DMS 273 treated with DMSO at 0.1 percent for 48 hours (cell line): ENCODE results near the gene MBD3L2B.
"Not testable (repeated sequence)": the region's sequence is repeated elsewhere in the genome, so short reads cannot be mapped to it uniquely, and the experiment has no call there.

Source experiments
- DNase-seq: peaks from one replicate; lab custom pipeline; 2025; lab: John Stamatoyannopoulos, UW

The MBD3L2B gene

GRCh38 chr19:7021331-7021730 is at the start of gene MBD3L2B:
Gene MBD3L2B, minus strand, starts transcription at chr19:7021431. Its CDS starts 34 bp downstream, at chr19:7021397.
- not testable (repeated sequence) for DNase-seq

GRCh38 chr19:7069904-7070226 is 48.6 kb upstream of the MBD3L2B start:
- no peak for DNase-seq

- peak; percentile 88 for DNase-seq
These were observed 48.0 kb upstream of the MBD3L2B start, which contains the start of gene ZNF557 for GRCh38 chr19:7069042-7069903. Gene ZNF557, plus strand, starts transcription at chr19:7069703. Its CDS starts 5,372 bp downstream, at chr19:7075075.

DNA sequence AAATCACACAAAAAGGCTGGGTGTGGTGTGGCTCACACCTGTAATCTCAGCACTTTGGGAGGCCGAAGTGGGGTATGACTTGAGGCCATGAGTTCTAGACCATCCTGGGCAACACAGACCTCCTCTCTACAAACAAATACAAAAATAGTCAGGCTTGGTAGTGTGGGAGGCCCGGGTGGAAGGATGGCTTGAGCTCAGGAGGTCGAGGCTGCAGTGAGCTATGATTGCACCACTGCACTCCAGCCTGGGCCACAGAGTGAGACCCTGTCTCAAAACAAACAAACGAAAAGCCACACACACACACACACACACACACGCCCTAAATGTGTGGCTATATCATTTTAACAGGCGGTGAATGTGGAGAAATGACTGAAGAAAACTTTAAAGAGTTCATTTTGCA is 47.4 kb upstream of the MBD3L2B start:
- no peak for DNase-seq

DNA sequence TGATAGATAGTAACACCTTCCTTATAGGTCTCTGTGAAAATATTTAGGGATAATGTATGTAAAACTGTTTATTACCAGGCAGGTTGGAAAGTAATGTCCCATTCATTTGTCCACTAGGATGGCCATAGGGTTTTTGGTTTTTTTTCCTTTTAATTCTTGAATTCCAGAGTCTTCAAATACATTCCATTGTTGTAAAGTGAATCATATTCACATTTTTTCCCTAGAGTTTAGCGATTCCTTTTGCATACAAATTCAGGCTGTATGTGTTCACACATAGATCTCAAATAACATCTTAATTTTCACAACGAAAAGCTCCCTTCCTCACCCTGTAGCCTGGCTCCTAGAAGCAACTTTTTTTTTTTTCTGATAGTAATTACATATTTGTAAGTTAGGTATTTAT is 46.5 kb upstream of the MBD3L2B start:
- no peak for DNase-seq

GRCh38 chr19:7067122-7067521 is 45.9 kb upstream of the MBD3L2B start:
- peak; percentile 33 for DNase-seq

DNA sequence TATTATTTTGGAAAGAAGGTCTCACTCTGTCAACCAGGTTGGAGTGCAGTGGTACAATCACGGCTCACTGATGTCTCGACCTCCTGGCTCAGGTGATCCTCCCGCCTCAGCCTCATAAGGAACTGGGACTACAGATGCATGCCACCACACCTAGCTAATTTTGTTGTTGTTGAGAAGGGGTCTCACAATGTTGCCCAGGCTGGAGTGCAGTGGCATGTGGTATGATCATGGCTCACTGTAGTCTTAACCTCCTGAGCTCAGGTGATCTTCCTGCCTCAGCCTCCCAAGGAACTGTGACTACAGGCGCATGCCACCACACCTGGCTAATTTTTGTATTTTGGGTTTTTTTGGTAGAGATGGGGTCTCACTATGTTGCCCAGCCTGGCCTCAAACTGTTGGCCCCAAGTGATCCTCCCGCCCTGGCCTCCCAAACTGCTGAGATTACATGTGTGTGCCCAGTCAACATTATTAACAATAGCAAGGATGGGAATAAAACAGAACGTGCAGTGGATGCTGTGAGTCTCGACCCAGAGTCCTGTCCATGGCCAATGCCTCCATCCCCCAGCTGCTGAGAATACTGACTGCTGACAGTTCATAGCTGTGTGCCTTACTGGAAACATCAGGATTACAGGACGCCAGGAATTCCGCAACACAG is 42.7 kb upstream of the MBD3L2B start:
- no peak for DNase-seq

DNA sequence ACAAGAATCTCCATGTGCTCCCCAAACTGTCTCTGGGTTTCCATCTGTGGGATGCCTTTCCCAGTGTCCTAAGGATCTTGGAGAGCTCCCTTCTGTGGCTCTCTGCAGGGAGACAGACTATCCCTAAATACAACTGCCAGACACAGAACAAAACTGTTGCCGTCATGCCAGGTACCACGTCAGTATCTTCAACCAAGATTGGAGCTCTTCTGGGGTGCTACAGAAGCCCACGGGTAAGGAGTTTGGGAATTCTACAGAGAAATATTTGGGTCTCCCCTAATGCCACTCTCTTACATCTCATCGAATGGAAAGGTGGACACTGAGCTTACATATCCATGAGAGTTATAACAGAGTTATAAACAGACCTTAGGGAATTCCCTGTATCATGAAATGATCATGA is 42.1 kb upstream of the MBD3L2B start:
- no peak for DNase-seq

- not testable (repeated sequence) for DNase-seq
These were observed 38.7 kb upstream of the MBD3L2B start for GRCh38 chr19:7059977-7060376.

DNA sequence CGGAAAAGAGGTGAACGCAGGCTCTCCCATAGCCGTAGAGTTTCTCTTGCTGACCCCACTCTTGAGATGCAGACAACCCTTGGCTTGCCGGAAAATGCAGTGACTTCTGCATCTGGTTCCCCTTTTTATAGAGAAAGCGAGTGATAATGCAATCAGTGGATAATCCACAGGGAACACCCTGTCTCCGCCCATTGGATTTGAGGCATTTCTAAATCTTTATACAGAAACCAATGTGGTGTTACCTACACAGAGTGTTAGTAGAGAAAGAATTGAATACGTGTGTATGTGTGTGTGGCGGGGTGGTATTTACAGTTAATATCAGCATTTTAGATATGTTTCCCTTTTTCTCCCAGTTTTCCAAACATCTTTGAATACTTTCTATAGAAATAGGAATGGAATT is 37.3 kb upstream of the MBD3L2B start, which contains the start of gene MBD3L3:
Gene MBD3L3 (minus strand): TSS at position 101 of the 400 bp plus-strand sequence. CDS start 71 bp downstream, at position 30.
- DNase-seq, result not testable (repeated sequence)

- not testable (repeated sequence) for DNase-seq
These were observed 35.1 kb upstream of the MBD3L2B start for GRCh38 chr19:7056371-7056770.

DNA sequence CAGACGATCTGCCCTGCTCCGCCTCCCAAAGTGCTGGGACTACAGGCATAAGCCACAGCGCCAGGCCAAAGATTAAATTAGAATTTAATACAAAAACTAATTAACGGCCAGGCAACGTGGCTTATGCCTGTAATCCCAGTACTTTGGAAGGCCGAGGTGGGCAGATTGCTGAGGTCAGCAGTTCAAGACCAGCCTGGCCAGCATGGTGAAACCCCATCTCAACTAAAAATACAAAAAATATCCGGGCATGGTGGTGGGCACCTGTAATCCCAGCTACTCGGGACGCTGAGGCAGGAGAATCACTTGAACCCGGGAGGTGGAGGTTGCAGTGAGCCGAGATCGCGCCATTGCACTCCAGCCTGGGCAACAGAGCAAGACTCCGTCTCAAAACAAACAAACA is 34.4 kb upstream of the MBD3L2B start:
- not testable (repeated sequence) for DNase-seq

DNA sequence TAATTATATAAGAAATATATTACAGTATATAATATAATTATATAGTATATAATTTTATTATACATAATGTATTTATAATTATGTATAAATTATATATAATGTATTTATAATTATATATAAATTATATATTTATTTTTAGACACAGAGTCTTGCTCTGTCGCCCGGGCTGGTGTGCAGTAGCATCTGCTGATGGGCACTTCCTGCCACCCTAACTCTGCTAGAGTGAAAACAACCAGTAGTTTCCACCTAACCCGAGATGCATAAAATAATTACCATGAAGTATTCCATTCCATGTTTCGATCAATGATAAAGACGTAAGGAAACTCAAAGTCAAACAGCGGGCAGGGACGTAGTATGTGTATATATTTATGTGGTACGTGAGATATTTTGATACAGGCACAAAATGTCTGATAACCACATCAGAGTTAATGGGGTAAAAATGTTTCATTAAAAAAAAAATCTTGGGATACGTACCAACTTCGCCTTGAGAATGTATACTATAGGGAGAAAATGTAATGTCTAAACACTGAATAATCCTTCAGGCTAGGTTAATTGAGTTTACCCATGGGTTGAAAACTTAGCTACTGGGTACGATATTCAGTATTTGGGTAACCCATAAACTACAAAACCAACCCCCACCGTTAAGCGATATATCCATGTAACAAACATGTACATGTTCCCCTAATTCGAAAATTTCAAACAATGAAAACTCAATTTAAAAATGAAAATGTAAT is 33.6 kb upstream of the MBD3L2B start:
- DNase-seq, result not testable (repeated sequence)

GRCh38 chr19:7052896-7053295 is 31.7 kb upstream of the MBD3L2B start:
- not testable (repeated sequence) for DNase-seq

DNA sequence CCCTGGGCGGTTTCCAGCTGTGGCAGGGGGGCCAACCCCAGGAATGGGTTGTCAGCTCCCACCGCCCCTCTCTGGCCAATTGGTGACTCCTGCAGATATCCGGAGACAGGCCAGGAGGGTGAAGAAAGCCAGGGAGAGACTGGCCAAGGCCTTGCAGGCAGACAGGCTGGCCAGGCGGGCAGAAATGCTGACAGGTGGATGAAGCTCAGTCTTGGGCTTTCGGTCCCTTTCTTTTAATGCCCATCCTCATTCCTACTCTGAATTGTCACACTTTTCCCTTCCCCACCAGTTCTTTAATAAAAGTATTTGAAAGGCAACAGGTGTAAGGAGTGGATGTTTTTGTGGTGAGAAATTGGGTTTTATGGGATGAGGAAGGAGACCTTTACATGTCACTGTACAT is 30.2 kb upstream of the MBD3L2B start:
- DNase-seq, result not testable (repeated sequence)

DNA sequence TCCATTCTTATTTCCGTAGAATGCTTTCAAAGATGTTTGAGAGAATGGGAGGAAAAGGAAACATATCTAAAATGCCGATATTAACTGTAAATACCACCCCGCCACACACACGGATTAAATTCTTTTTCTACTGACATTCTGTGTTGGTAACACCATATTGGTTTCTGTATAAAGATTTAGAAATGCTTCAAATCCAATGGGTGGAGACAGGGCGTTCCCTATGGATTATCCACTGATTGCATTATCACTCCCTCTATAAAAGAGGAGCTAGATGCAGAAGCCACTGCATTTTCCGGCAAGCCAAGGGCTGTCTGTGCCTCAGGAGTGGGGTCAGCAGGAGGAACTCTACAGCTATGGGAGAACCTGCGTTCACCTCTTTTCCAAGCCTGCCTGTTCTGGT is 27.8 kb upstream of the MBD3L2B start, which contains the start of gene MBD3L2:
Gene MBD3L2 (plus strand): TSS at position 301 of the 400 bp plus-strand sequence. CDS start 53 bp downstream, at position 354.
- not testable (repeated sequence) for DNase-seq

DNA sequence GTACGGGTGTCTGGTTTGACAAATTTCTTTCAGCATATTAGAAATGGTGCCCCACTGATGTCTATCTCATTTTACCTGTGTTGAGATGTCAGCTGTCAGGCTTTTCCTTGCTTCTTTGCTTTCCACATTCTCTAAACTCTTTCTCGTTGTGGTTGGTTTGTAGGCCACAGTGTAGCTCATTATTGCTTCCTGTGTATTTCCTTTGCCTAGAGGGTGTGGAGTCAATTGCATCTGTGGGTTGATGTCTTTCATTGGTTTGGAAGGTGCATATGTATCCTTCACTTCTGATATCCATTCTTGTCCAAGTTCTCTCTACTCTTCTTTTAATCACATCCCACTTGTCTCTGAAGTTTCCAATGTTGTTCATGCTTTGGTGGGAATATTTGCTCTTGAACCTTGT is 20.3 kb upstream of the MBD3L2B start:
- not testable (repeated sequence) for DNase-seq

- not testable (repeated sequence) for DNase-seq
These were observed 18.8 kb upstream of the MBD3L2B start, which contains the start of gene MBD3L4 for GRCh38 chr19:7040079-7040478. Gene MBD3L4, minus strand, starts transcription at chr19:7040179. Its CDS starts 35 bp downstream, at chr19:7040144.

- DNase-seq, result not testable (repeated sequence)
These were observed 9.0 kb upstream of the MBD3L2B start, which contains the start of gene MBD3L5 for GRCh38 chr19:7030278-7030677. Gene MBD3L5, plus strand, starts transcription at chr19:7030578. Its CDS starts 34 bp downstream, at chr19:7030612.

- not testable (repeated sequence) for DNase-seq
These were observed 7.6 kb upstream of the MBD3L2B start for GRCh38 chr19:7028790-7029189.

DNA sequence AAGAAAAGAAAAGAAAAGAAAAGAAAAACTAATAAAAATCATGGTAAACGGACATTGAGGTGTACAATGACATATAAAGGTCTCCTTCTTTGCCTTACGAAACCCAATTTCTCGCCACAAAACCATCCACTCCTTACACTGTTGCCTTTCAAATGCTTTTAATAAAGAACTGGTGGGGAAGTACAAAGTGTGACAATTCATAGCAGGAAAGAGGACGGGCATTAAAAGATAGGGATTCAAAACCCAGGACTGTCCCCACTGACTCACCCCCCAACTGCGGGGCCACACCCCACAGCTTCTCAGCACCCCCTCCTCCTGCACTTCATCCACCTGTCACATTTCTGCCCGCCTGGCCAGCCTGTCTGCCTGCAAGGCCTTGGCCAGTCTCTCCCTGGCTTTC is 2.4 kb downstream of the MBD3L2B start:
- DNase-seq, result no peak

GRCh38 chr19:7013678-7014077 is 7.6 kb downstream of the MBD3L2B start:
- no peak for DNase-seq
